Measurements from ENCODE around the gene SSX2.
"Not testable (repeated sequence)": the region's sequence is repeated elsewhere in the genome, so short reads cannot be mapped to it uniquely, and the experiment has no call there.

Gene SSX2, protein sequence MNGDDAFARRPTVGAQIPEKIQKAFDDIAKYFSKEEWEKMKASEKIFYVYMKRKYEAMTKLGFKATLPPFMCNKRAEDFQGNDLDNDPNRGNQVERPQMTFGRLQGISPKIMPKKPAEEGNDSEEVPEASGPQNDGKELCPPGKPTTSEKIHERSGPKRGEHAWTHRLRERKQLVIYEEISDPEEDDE

GRCh38 chrX:52707078-52707477 is at the start of gene SSX2:
Gene SSX2, minus strand, starts transcription at chrX:52707178. Its CDS starts 1,429 bp downstream, at chrX:52705749.
- not testable (repeated sequence) for DNase-seq (ENCODE audit: low read depth); H3K4me3 ChIP-seq (ENCODE audit: low read depth, low read length)

GRCh38 chrX:52750952-52751351 is 44.0 kb upstream of the SSX2 start, which contains the start of gene SSX2B:
Gene SSX2B, plus strand, starts transcription at chrX:52751252. Its CDS starts 1,429 bp downstream, at chrX:52752681.
- DNase-seq (ENCODE audit: low read depth); H3K4me3 ChIP-seq (ENCODE audit: low read depth, low read length): not testable (repeated sequence)

DNA sequence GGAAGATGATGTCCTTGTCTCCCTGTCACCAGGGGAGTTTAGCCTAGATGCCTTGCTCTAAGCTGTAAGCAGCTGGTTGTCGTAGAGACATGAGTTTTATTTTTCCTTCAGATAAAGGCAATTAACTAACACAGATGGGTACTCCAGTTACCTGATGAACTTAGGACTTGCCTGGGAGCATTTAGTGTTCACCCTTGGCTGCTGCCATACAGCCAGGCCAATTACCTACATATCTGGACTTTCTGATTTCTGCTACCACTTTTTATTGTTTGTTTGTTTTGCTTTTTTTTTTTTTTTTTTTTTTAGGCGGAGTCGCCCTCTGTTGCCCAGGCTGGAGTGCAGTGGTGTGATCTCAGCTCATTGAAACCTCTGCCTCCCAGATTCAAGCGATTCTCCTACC is 14.9 kb downstream of the SSX2 start:
- not testable (repeated sequence) for H3K4me3 ChIP-seq (ENCODE audit: low read depth, low read length); DNase-seq (ENCODE audit: low read depth)

DNA sequence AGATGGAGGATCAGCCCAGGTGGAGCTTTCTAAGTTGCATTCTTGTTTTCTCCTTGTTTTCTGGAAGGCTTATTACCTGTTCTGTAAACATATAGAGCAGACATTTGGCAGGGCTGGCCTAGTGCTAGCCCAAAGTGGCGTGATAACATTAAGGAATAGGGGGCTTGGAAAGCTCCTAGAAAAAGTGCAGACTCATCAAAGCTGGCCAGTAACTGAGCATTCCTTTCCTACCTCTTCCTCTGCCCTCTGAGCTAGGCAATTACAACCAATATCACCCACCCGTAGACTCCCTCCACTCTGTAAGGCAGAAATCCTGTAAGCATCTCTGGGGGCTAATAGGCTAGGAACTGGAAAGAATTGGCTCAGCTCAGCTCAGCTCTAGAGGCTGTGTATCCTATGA is 44.8 kb downstream of the SSX2 start:
- not testable (repeated sequence) for DNase-seq (ENCODE audit: low read depth)

GRCh38 chrX:52655475-52655874 is 51.5 kb downstream of the SSX2 start:
- not testable (repeated sequence) for DNase-seq (ENCODE audit: low read depth); H3K4me3 ChIP-seq (ENCODE audit: low read depth, low read length)

More for the DNA sequence above, 44.8 kb downstream of the SSX2 start:
- H3K4me3 ChIP-seq (ENCODE audit: low read depth, low read length) = not testable (repeated sequence)

DNA sequence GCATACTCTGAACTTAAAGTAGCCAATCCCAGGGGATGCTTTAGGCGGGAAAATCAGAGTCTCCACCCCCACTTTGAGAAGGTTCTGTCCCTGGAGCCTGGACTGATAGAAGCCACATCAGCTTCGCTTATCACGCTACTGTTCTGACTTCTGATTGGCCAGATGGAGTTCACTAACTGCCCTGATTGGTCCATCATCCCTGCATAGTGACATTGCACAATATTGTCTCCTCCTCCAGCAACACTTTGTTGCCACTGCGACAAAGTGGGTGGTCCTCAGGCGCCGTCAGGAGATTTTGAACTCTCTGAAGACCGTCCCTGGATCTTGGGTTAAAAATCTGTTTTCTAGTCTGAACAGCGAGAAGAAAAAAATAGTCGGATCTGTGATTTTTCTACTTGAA is 52.2 kb downstream of the SSX2 start, which contains the start of gene SSX7:
TSS of gene SSX7 (minus strand) at position 101 of the 400 bp plus-strand sequence. CDS start 1,428 bp downstream, outside the sequence.
- DNase-seq (ENCODE audit: low read depth) = peak; percentile 1
- not testable (repeated sequence) for H3K4me3 ChIP-seq (ENCODE audit: low read depth, low read length)

GRCh38 chrX:52650676-52651075 is 56.3 kb downstream of the SSX2 start:
- not testable (repeated sequence) for DNase-seq (ENCODE audit: low read depth); H3K4me3 ChIP-seq (ENCODE audit: low read depth, low read length)

- not testable (repeated sequence) for DNase-seq (ENCODE audit: low read depth); H3K4me3 ChIP-seq (ENCODE audit: low read depth, low read length)
These were observed 58.0 kb downstream of the SSX2 start for GRCh38 chrX:52648956-52649355.

Measured in NB4 (cell line).